ENCODE measurements around the gene MYH9.
A peak's percentile ranks its signal among the peaks of the same experiment; 100 is the strongest.
"Not testable (repeated sequence)": the region's sequence is repeated elsewhere in the genome, so short reads cannot be mapped to it uniquely, and the experiment has no call there.

Gene MYH9

GRCh38 chr22:36257308-36257707, 130.5 kb downstream of the MYH9 start:
- no peaks in the 10 kb centered on the region for H3K9me3 ChIP-seq (ENCODE audit: control insufficient read depth, insufficient read depth, low read depth, low read length)
- no peaks in the 10 kb centered on the region for H3K36me3 ChIP-seq (ENCODE audit: control insufficient read depth in 2 of 2, insufficient read depth in 1 of 2, low read length in 2 of 2)
- POLR2A ChIA-PET, result no interaction called here
- no peak for TF ChIP-seq RBAK (tag by site-specific recombination; IDR thresholded peaks at IDR 0.05)
- no peak for TF ChIP-seq MZF1 (tag by site-specific recombination; IDR thresholded peaks at IDR 0.05; ENCODE audit: borderline replicate concordance)
- no peak for TF ChIP-seq ZNF837 (tag by site-specific recombination; IDR thresholded peaks at IDR 0.05)
- TF ChIP-seq ZNF626 (tag by site-specific recombination; IDR thresholded peaks at IDR 0.05), result no peak
- no peak overlapping the region for H3K4me3 ChIP-seq (ENCODE audit: low read depth, low read length)
- H3K27ac ChIP-seq (ENCODE audit: extremely low read depth, low read depth, low read length), result no peak overlapping the region
- CTCF ChIA-PET, result interaction anchor here (0.7 kb wide), 1 partner anchor 353 kb away, joined by 3 read pairs; no protein-coding TSS in a partner anchor
- H3K4me1 ChIP-seq (ENCODE audit: control insufficient read depth, insufficient read depth, low read length), result no peaks in the 10 kb centered on the region

DNA sequence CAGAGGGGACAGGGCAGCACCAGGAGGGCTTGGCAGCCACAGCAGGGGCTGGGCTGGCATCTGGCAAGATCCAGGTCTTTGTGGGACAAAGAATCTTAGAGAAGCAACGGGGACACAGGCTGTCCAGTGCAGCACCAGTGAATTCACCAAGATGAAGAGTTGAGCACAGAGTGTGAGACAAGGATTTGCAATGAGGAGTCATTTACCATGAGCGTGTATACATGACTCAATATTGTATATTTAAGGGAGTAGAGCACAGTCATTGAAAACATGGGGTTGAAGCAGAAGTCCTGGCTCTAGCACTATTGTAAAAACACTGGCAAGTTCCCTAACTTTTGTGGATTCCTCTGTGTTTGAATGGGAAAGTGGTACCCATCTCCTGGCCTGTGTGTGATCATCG, 131.3 kb downstream of the MYH9 start:
- H3K4me1 ChIP-seq (ENCODE audit: control insufficient read depth, insufficient read depth, low read length), result no peaks in the 10 kb centered on the region
- H3K9me3 ChIP-seq (ENCODE audit: control insufficient read depth, insufficient read depth, low read depth, low read length), result no peaks in the 10 kb centered on the region
- H3K4me3 ChIP-seq (ENCODE audit: low read depth, low read length), result no peak overlapping the region
- TF ChIP-seq GLI2 (tag by site-specific recombination; IDR thresholded peaks at IDR 0.05; ENCODE audit: borderline replicate concordance, low read depth) (no peak), ZNF610 (tag by site-specific recombination; IDR thresholded peaks at IDR 0.05; ENCODE audit: borderline replicate concordance) (no peak), ZSCAN4 (tag by site-specific recombination; IDR thresholded peaks at IDR 0.05) (no peak), ZFP3 (tag by site-specific recombination; IDR thresholded peaks at IDR 0.05; ENCODE audit: low read depth) (no peak), ZNF704 (tag by site-specific recombination; IDR thresholded peaks at IDR 0.05) (no peak), OSR2 (tag by site-specific recombination; IDR thresholded peaks at IDR 0.05) (no peak), ZBTB17 (tag by site-specific recombination; IDR thresholded peaks at IDR 0.05) (0 out of 2 replicates have a peak, but pooled peaks have one; percentile 18)
- no peaks in the 10 kb centered on the region for H3K36me3 ChIP-seq (ENCODE audit: control insufficient read depth in 2 of 2, insufficient read depth in 1 of 2, low read length in 2 of 2)
- ChIA-PET CTCF (interaction anchor here (0.7 kb wide), 1 partner anchor 352 kb away, joined by 3 read pairs; no protein-coding TSS in a partner anchor), POLR2A (no interaction called here)
- H3K27ac ChIP-seq (ENCODE audit: extremely low read depth, low read depth, low read length), result no peak overlapping the region

DNA sequence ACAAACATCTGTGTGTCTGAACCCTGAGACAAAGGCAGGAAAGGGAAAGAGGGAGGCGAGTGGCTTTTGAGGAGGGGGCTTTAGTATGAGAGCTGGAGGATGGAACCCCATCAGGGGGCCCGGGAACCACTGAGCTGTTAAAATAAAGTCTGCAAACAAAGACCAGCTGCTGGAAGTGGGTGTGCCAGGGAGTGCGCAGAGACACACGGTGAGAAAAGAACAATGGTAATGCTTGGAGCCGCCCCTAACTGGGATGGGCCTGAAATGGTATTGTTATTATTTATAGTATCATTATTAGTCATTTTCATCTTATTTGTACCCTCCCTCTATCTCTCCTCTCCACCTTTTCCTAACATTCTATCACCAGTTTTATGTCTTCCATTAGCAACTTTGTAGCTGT, 132.2 kb downstream of the MYH9 start:
- H3K36me3 ChIP-seq (ENCODE audit: control insufficient read depth in 2 of 2, insufficient read depth in 1 of 2, low read length in 2 of 2); H3K4me1 ChIP-seq (ENCODE audit: control insufficient read depth, insufficient read depth, low read length); CTCF ChIA-PET; H3K27ac ChIP-seq (ENCODE audit: extremely low read depth, low read depth, low read length); H3K4me3 ChIP-seq (ENCODE audit: low read depth, low read length); POLR2A ChIA-PET; H3K9me3 ChIP-seq (ENCODE audit: control insufficient read depth, insufficient read depth, low read depth, low read length): not testable (repeated sequence)

DNA sequence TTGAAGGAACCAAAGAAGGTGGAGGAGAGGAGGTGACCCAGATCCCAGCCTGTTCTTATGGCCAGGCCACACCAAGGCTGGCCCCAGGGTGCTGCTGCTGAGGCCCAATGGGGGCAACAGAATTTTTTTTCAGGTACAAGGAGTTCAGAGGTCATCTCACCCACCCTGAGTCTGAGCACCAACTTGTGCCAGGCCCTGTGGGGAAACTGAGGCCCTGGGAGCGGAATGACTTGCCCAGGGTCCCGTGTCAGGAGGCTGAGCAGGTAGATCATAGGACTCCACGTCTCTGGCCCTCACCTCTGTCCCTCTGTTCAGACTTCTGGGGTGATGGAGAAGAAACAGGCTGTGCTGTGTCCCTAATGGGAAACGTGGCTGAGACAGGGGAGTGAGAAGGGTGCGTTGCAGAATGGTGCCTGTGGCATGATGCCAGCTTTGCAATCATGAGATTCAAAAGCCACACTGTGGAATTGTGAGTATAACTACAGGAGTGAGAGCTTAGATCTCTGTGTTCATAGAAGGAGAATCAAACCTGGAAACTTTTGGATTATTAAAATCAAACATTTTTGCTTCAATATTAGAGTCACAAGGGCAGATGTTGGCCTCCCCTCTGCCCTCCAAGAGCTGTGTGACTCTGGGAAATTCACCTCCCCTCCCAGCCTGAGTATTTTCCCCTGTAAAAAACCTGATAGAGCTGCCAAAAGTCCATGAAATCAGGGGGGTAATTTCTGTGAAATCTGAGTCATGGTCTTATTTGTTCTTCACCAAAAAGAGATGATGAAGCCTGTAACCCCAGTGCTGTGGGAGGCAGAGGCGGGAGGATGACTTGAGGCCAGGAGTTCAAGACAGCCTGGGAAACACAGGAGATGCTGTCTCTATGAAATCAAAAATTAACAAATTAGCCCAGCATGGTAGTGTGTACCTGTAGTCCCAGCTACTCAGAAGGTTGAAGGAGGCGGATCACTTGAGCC, 134.0 kb downstream of the MYH9 start:
- Histone ChIP-seq H3K27ac (ENCODE audit: extremely low read depth, low read depth, low read length) (no peak overlapping the region), H3K4me3 (ENCODE audit: low read depth, low read length) (no peak overlapping the region), H3K9me3 (ENCODE audit: control insufficient read depth, insufficient read depth, low read depth, low read length) (no peaks in the 10 kb centered on the region), H3K4me1 (ENCODE audit: control insufficient read depth, insufficient read depth, low read length) (no peaks in the 10 kb centered on the region), H3K36me3 (ENCODE audit: control insufficient read depth in 2 of 2, insufficient read depth in 1 of 2, low read length in 2 of 2) (no peaks in the 10 kb centered on the region)
- ChIA-PET CTCF (interaction anchor here (0.6 to 1.9 kb wide), 6 partner anchors 8 to 497 kb away, joined by 3 to 6 read pairs (median 4); no protein-coding TSS in a partner anchor), POLR2A (no interaction called here)
- TF ChIP-seq ZNF398 (tag by site-specific recombination; IDR thresholded peaks at IDR 0.05), result peak; percentile 30; the same call in 1 of the 2 replicates
- no peak for TF ChIP-seq SCRT2 (tag by site-specific recombination; IDR thresholded peaks at IDR 0.05)
- TF ChIP-seq ZFHX2 (tag by site-specific recombination; conservative IDR thresholded peaks at IDR 0.05), result peak; percentile 73
- TF ChIP-seq ZNF426 (tag by site-specific recombination; IDR thresholded peaks at IDR 0.05), result no peak
- no peak for TF ChIP-seq ZNF510 (tag by site-specific recombination; IDR thresholded peaks at IDR 0.05; ENCODE audit: insufficient replicate concordance)
- TF ChIP-seq PRDM10 (tag by site-specific recombination; IDR thresholded peaks at IDR 0.05), result 0 out of 2 replicates have a peak, but pooled peaks have one; percentile 14
- TF ChIP-seq GLIS1 (tag by site-specific recombination; IDR thresholded peaks at IDR 0.05), result peak; percentile 71
- no peak for TF ChIP-seq ZNF624 (tag by site-specific recombination; IDR thresholded peaks at IDR 0.05)

All from HEK293 (cell line).